Hepatocyte (in vitro differentiated cells): Measurements from ENCODE around the gene FOXL1. TPM values are rescaled to one million over a fixed set of nuclear protein-coding genes. Genes with fewer than 3 reads are reported as not detected.

Experiments used
- DNase-seq: peaks from one replicate; pipeline ENCODE4 v3.0.0-alpha.2; 2016; ENCODE audit warnings: low spot score
- H2AFZ ChIP-seq: fragments of 200-600 bp; sonication (generic); 2 replicates; pipeline ENCODE4 v1.6.0; 2016; ENCODE audit warnings: antibody characterized with exemption, mild to moderate bottlenecking
- H3K27ac ChIP-seq: fragments of 200-600 bp; sonication (generic); 2 replicates; pipeline ENCODE4 v1.5.1; 2016; ENCODE audit warnings: mild to moderate bottlenecking
- H3K27me3 ChIP-seq: fragments of 200-600 bp; sonication (generic); 2 replicates; pipeline ENCODE4 v1.6.1; 2016
- H3K36me3 ChIP-seq: fragments of 200-600 bp; sonication (generic); replicated peaks from 2 replicates; pipeline ENCODE4 v1.5.1; 2016; ENCODE audit warnings: low read depth; ENCODE audit not compliant: insufficient read depth
- H3K4me1 ChIP-seq: fragments of 200-600 bp; sonication (generic); 2 replicates; pipeline ENCODE4 v1.5.1; 2016; ENCODE audit warnings: mild to moderate bottlenecking, moderate library complexity; ENCODE audit not compliant: insufficient read depth
- H3K4me2 ChIP-seq: fragments of 200-600 bp; sonication (generic); 2 replicates; pipeline ENCODE4 v1.6.0; 2016
- H3K4me3 ChIP-seq: fragments of 200-600 bp; sonication (generic); 2 replicates; pipeline ENCODE4 v1.5.1; 2016; ENCODE audit warnings: mild to moderate bottlenecking
- H3K79me2 ChIP-seq: fragments of 200-600 bp; sonication (generic); 2 replicates; pipeline ENCODE4 v1.6.0; 2017; ENCODE audit warnings: mild to moderate bottlenecking
- H3K9me2 ChIP-seq: fragments of 200-600 bp; sonication (generic); replicated peaks from 2 replicates; pipeline ENCODE4 v1.6.0; 2017; ENCODE audit warnings: mild to moderate bottlenecking; ENCODE audit not compliant: insufficient read depth
- H3K9me3 ChIP-seq: fragments of 200-600 bp; sonication (generic); 2 replicates; pipeline ENCODE4 v1.5.1; 2016; ENCODE audit warnings: low read depth, mild to moderate bottlenecking
- H4K20me1 ChIP-seq: fragments of 200-600 bp; sonication (generic); 2 replicates; pipeline ENCODE4 v1.6.0; 2016; ENCODE audit warnings: mild to moderate bottlenecking; ENCODE audit not compliant: insufficient read depth, poor library complexity, severe bottlenecking
- CTCF ChIP-seq: fragments of 200-600 bp; sonication (generic); IDR thresholded peaks from 2 replicates; pipeline ENCODE4 v1.5.1; 2016; ENCODE audit warnings: antibody characterized with exemption, mild to moderate bottlenecking; ENCODE audit not compliant: poor library complexity
- EZH2 ChIP-seq: fragments of 200-600 bp; sonication (generic); IDR thresholded peaks from 2 replicates; pipeline ENCODE4 v1.6.1; 2016; ENCODE audit warnings: antibody characterized with exemption, mild to moderate bottlenecking, borderline replicate concordance
- EZH2phosphoT487 ChIP-seq: fragments of 200-600 bp; sonication (generic); IDR thresholded peaks from one replicate; pipeline ENCODE4 v1.6.1; 2018; ENCODE audit warnings: antibody characterized with exemption, mild to moderate bottlenecking, low read depth, moderate library complexity; ENCODE audit not compliant: unreplicated experiment, severe bottlenecking
- WGBS: methylation state at CpG from one replicate; pipeline ENCODE4 v1.1.6; 2016; ENCODE audit warnings: low lambda C conversion rate; ENCODE audit errors: missing lambda C conversion rate; 5-methylcytosine and 5-hydroxymethylcytosine counted together
- polyA plus RNA-seq: library from polyadenylated mRNA; unstranded; fragments of >200 nt; fragmentation: Nextera tagmentation; extraction: Ambion mirVana; gene quantifications from 2 replicates; pipeline ENCODE4 v1.2.1, GENCODE V29; 2016
- total RNA-seq: library from RNA; depleted of rRNA; stranded (reverse); fragments of >200 nt; gene quantifications from 2 replicates; pipeline ENCODE4 v1.2.3, GENCODE V29; 2014

FOXL1 gene
- total and polyA plus RNA-seq, 2 experiments from 2014 or later: 1.3 to 3.1 TPM

GRCh38 chr16:86573646-86574508 lies 4.5 kb upstream of the FOXL1 start:
- peaks cover 13% of the 10 kb centered on the region for H3K4me1 ChIP-seq
- no peak overlapping the region for H3K4me2 ChIP-seq
- DNase-seq: no peak
- no peak overlapping the region for H2AFZ ChIP-seq
- no peaks in the 10 kb centered on the region for H3K79me2 ChIP-seq
- TF ChIP-seq CTCF: no peak
- no peak for TF ChIP-seq EZH2
- no peak for TF ChIP-seq EZH2phosphoT487
- no peak overlapping the region for H3K4me3 ChIP-seq
- no peaks in the 10 kb centered on the region for H4K20me1 ChIP-seq
- no peaks in the 10 kb centered on the region for H3K9me3 ChIP-seq
- WGBS: 75% methylated on average over 13 of the region's 13 CpGs
- no peaks in the 10 kb centered on the region for H3K36me3 ChIP-seq
- H3K27me3 ChIP-seq: peaks cover 95% of the 10 kb centered on the region
- no peaks in the 10 kb centered on the region for H3K9me2 ChIP-seq
- H3K27ac ChIP-seq: no peak overlapping the region

- TF ChIP-seq EZH2: no peak
- TF ChIP-seq CTCF: no peak
- TF ChIP-seq EZH2phosphoT487: no peak
- Histone ChIP-seq H2AFZ (no peak overlapping the region), H3K4me1 (peaks cover 20% of the 10 kb centered on the region), H3K4me2 (no peak overlapping the region), H3K79me2 (no peaks in the 10 kb centered on the region), H3K4me3 (no peak overlapping the region), H3K36me3 (no peaks in the 10 kb centered on the region), H3K27ac (no peak overlapping the region), H3K9me2 (no peaks in the 10 kb centered on the region), H3K27me3 (peaks cover 95% of the 10 kb centered on the region), H4K20me1 (no peaks in the 10 kb centered on the region), H3K9me3 (no peaks in the 10 kb centered on the region)
- no peak for DNase-seq
- WGBS: 81% methylated on average over 4 of the region's 4 CpGs
These were observed 3.7 kb upstream of the FOXL1 start for GRCh38 chr16:86574646-86575045.

GRCh38 chr16:86575095-86575685 lies 3.2 kb upstream of the FOXL1 start:
- no peaks in the 10 kb centered on the region for H4K20me1 ChIP-seq
- no peak overlapping the region for H3K4me3 ChIP-seq
- no peaks in the 10 kb centered on the region for H3K9me3 ChIP-seq
- no peaks in the 10 kb centered on the region for H3K9me2 ChIP-seq
- H3K4me1 ChIP-seq: peaks cover 22% of the 10 kb centered on the region
- 53% methylated on average over 17 of the region's 17 CpGs for WGBS
- H3K4me2 ChIP-seq: peak overlapping the region; percentile 97
- no peaks in the 10 kb centered on the region for H3K79me2 ChIP-seq
- no peak overlapping the region for H3K27ac ChIP-seq
- no peak overlapping the region for H2AFZ ChIP-seq
- no peak for TF ChIP-seq EZH2
- TF ChIP-seq CTCF: no peak
- no peak for TF ChIP-seq EZH2phosphoT487
- H3K27me3 ChIP-seq: peaks cover 95% of the 10 kb centered on the region
- DNase-seq: no peak
- no peaks in the 10 kb centered on the region for H3K36me3 ChIP-seq
